Astrocyte (in vitro differentiated cells and primary cell): ENCODE measurements around the gene NT5DC3.

Experiments
- EZH2 ChIP-seq: IDR thresholded peaks from 2 replicates; pipeline ENCODE4 v1.6.1; 2012; ENCODE audit warnings: mild to moderate bottlenecking, low read length, inconsistent platforms; ENCODE audit not compliant: insufficient read depth
- TF ChIP-seq, protein P1 (sequence below): IDR thresholded peaks from 2 replicates; pipeline ENCODE4 v1.5.1; 2011; ENCODE audit warnings: low read depth, mild to moderate bottlenecking, inconsistent platforms, low read length, moderate library complexity; ENCODE audit not compliant: insufficient read depth

DNA sequence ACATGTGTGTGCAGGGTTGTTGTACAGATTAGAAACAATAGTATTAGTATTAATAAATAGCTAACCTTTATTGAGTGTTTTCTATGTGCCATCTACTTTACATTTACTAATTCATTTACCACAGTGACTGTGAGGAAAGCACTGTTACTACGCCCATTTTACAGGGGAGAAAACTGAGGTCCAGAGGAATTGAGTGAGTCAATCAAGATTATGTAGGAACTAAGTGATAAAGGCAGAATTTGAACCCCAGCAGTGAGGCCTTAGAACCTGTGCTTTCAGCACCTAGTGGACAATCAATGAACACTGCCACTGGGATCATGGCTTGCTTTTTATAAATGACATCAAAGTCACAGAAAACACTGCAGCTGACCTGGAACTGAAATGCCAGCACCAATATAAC, 28.2 kb downstream of the NT5DC3 start:
- no peak for TF ChIP-seq EZH2
- TF ChIP-seq, protein P1, sequence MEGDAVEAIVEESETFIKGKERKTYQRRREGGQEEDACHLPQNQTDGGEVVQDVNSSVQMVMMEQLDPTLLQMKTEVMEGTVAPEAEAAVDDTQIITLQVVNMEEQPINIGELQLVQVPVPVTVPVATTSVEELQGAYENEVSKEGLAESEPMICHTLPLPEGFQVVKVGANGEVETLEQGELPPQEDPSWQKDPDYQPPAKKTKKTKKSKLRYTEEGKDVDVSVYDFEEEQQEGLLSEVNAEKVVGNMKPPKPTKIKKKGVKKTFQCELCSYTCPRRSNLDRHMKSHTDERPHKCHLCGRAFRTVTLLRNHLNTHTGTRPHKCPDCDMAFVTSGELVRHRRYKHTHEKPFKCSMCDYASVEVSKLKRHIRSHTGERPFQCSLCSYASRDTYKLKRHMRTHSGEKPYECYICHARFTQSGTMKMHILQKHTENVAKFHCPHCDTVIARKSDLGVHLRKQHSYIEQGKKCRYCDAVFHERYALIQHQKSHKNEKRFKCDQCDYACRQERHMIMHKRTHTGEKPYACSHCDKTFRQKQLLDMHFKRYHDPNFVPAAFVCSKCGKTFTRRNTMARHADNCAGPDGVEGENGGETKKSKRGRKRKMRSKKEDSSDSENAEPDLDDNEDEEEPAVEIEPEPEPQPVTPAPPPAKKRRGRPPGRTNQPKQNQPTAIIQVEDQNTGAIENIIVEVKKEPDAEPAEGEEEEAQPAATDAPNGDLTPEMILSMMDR: no peak
